ENCODE data around the gene MYO10.
A peak's percentile ranks its signal among the peaks of the same experiment; 100 is the strongest.
"Not testable (repeated sequence)": the region's sequence is repeated elsewhere in the genome, so short reads cannot be mapped to it uniquely, and the experiment has no call there.

MYO10 gene

GRCh38 chr5:16936150-16936988 is at the start of gene MYO10:
MYO10 (minus strand) TSS chr5:16936288; CDS start chr5:16935808, 480 bp downstream.
- Mint-ChIP-seq H3K36me3 (peaks cover 2% of the 10 kb centered on the region), H3K9me3 (peaks cover 3% of the 10 kb centered on the region), H3K4me1 (peaks cover 7% of the 10 kb centered on the region), H3K27me3 (peaks cover 29% of the 10 kb centered on the region), H3K27ac (no peak within 1 kb of the TSS), H3K4me3 (peak within 1 kb of the TSS; percentile 83)
- DNase-seq (ENCODE audit: low spot score in 2 of 2) = peak; percentile 6 to 22
- peak; percentile 63 for ATAC-seq (ENCODE audit: low read depth)

- not testable (repeated sequence) for DNase-seq (ENCODE audit: low spot score in 2 of 2); H3K27ac Mint-ChIP-seq; H3K4me1 Mint-ChIP-seq; H3K4me3 Mint-ChIP-seq; ATAC-seq (ENCODE audit: low read depth); H3K9me3 Mint-ChIP-seq; H3K36me3 Mint-ChIP-seq; H3K27me3 Mint-ChIP-seq
These were observed 49.2 kb upstream of the MYO10 start for GRCh38 chr5:16985304-16985703.

- H3K27me3 Mint-ChIP-seq = peaks cover 2% of the 10 kb centered on the region
These were observed 47.9 kb upstream of the MYO10 start for GRCh38 chr5:16983972-16984371.

GRCh38 chr5:16983022-16983639 is 47.0 kb upstream of the MYO10 start:
- no peak for DNase-seq (ENCODE audit: low spot score in 2 of 2)
- no peaks in the 10 kb centered on the region for H3K4me1 Mint-ChIP-seq

More at GRCh38 chr5:16983972-16984371, 47.9 kb upstream of the MYO10 start:
- DNase-seq (ENCODE audit: low spot score in 2 of 2) (no peak), ATAC-seq (ENCODE audit: low read depth) (no peak)
- no peak overlapping the region for H3K4me3 Mint-ChIP-seq
- no peak overlapping the region for H3K27ac Mint-ChIP-seq
- H3K9me3 Mint-ChIP-seq = no peaks in the 10 kb centered on the region
- H3K4me1 Mint-ChIP-seq = no peaks in the 10 kb centered on the region
- H3K36me3 Mint-ChIP-seq = peaks cover 2% of the 10 kb centered on the region

GRCh38 chr5:16981700-16982099 is 45.6 kb upstream of the MYO10 start:
- Mint-ChIP-seq H3K27me3 (peaks cover 2% of the 10 kb centered on the region), H3K4me3 (no peak overlapping the region), H3K4me1 (no peaks in the 10 kb centered on the region), H3K36me3 (peaks cover 2% of the 10 kb centered on the region), H3K27ac (no peak overlapping the region), H3K9me3 (no peaks in the 10 kb centered on the region)
- ATAC-seq (ENCODE audit: low read depth) (no peak), DNase-seq (ENCODE audit: low spot score in 2 of 2) (no peak)

More at GRCh38 chr5:16983022-16983639, 47.0 kb upstream of the MYO10 start:
- Mint-ChIP-seq H3K27me3 (peaks cover 2% of the 10 kb centered on the region), H3K9me3 (no peaks in the 10 kb centered on the region), H3K4me3 (no peak overlapping the region), H3K36me3 (peaks cover 2% of the 10 kb centered on the region), H3K27ac (no peak overlapping the region)
- no peak for ATAC-seq (ENCODE audit: low read depth)

GRCh38 chr5:16980983-16981382 is 44.9 kb upstream of the MYO10 start:
- Mint-ChIP-seq H3K36me3 (peaks cover 2% of the 10 kb centered on the region), H3K9me3 (no peaks in the 10 kb centered on the region), H3K4me3 (no peak overlapping the region), H3K27me3 (peaks cover 2% of the 10 kb centered on the region), H3K27ac (no peak overlapping the region), H3K4me1 (no peaks in the 10 kb centered on the region)
- no peak for ATAC-seq (ENCODE audit: low read depth)
- no peak for DNase-seq (ENCODE audit: low spot score in 2 of 2)

- Mint-ChIP-seq H3K36me3 (peaks cover 2% of the 10 kb centered on the region), H3K4me1 (no peaks in the 10 kb centered on the region), H3K9me3 (no peaks in the 10 kb centered on the region), H3K4me3 (no peak overlapping the region), H3K27me3 (peaks cover 2% of the 10 kb centered on the region), H3K27ac (no peak overlapping the region)
- no peak for DNase-seq (ENCODE audit: low spot score in 2 of 2)
- ATAC-seq (ENCODE audit: low read depth) = no peak
These were observed 42.2 kb upstream of the MYO10 start for GRCh38 chr5:16978296-16978695.

- H3K4me1 Mint-ChIP-seq = no peaks in the 10 kb centered on the region
- no peak overlapping the region for H3K27ac Mint-ChIP-seq
- H3K27me3 Mint-ChIP-seq = peaks cover 2% of the 10 kb centered on the region
- no peaks in the 10 kb centered on the region for H3K9me3 Mint-ChIP-seq
- no peak for ATAC-seq (ENCODE audit: low read depth)
- no peak overlapping the region for H3K4me3 Mint-ChIP-seq
- H3K36me3 Mint-ChIP-seq = peaks cover 2% of the 10 kb centered on the region
- no peak for DNase-seq (ENCODE audit: low spot score in 2 of 2)
These were observed 40.5 kb upstream of the MYO10 start for GRCh38 chr5:16976625-16977008.

- H3K36me3 Mint-ChIP-seq = peaks cover under 1% of the 10 kb centered on the region
- H3K4me3 Mint-ChIP-seq = no peak overlapping the region
- no peaks in the 10 kb centered on the region for H3K4me1 Mint-ChIP-seq
- H3K9me3 Mint-ChIP-seq = no peaks in the 10 kb centered on the region
- DNase-seq (ENCODE audit: low spot score in 2 of 2) (no peak), ATAC-seq (ENCODE audit: low read depth) (no peak)
- peaks cover under 1% of the 10 kb centered on the region for H3K27me3 Mint-ChIP-seq
- H3K27ac Mint-ChIP-seq = no peak overlapping the region
These were observed 40.0 kb upstream of the MYO10 start for GRCh38 chr5:16975950-16976624.

GRCh38 chr5:16974981-16975380 is 38.9 kb upstream of the MYO10 start:
- ATAC-seq (ENCODE audit: low read depth) (no peak), DNase-seq (ENCODE audit: low spot score in 2 of 2) (no peak)
- no peak overlapping the region for H3K27ac Mint-ChIP-seq
- H3K9me3 Mint-ChIP-seq = no peaks in the 10 kb centered on the region
- H3K27me3 Mint-ChIP-seq = no peaks in the 10 kb centered on the region
- no peaks in the 10 kb centered on the region for H3K36me3 Mint-ChIP-seq
- no peak overlapping the region for H3K4me3 Mint-ChIP-seq
- H3K4me1 Mint-ChIP-seq = no peaks in the 10 kb centered on the region

GRCh38 chr5:16970826-16971225 is 34.7 kb upstream of the MYO10 start:
- Mint-ChIP-seq H3K4me1 (no peaks in the 10 kb centered on the region), H3K27ac (no peak overlapping the region), H3K9me3 (no peaks in the 10 kb centered on the region), H3K27me3 (peaks cover 2% of the 10 kb centered on the region), H3K36me3 (no peaks in the 10 kb centered on the region), H3K4me3 (no peak overlapping the region)
- DNase-seq (ENCODE audit: low spot score in 2 of 2) = no peak
- no peak for ATAC-seq (ENCODE audit: low read depth)

GRCh38 chr5:16970260-16970659 is 34.2 kb upstream of the MYO10 start:
- no peaks in the 10 kb centered on the region for H3K9me3 Mint-ChIP-seq
- no peaks in the 10 kb centered on the region for H3K4me1 Mint-ChIP-seq
- H3K27me3 Mint-ChIP-seq = peaks cover 2% of the 10 kb centered on the region
- no peak overlapping the region for H3K4me3 Mint-ChIP-seq
- H3K27ac Mint-ChIP-seq = no peak overlapping the region
- DNase-seq (ENCODE audit: low spot score in 2 of 2) (no peak), ATAC-seq (ENCODE audit: low read depth) (no peak)
- no peaks in the 10 kb centered on the region for H3K36me3 Mint-ChIP-seq

GRCh38 chr5:16965581-16965980 is 29.5 kb upstream of the MYO10 start:
- peaks cover 2% of the 10 kb centered on the region for H3K27me3 Mint-ChIP-seq
- H3K36me3 Mint-ChIP-seq = no peaks in the 10 kb centered on the region

GRCh38 chr5:16963821-16964220 is 27.7 kb upstream of the MYO10 start:
- Mint-ChIP-seq H3K27me3 (no peaks in the 10 kb centered on the region), H3K9me3 (no peaks in the 10 kb centered on the region), H3K27ac (no peak overlapping the region), H3K4me1 (no peaks in the 10 kb centered on the region), H3K4me3 (no peak overlapping the region), H3K36me3 (no peaks in the 10 kb centered on the region)
- no peak for DNase-seq (ENCODE audit: low spot score in 2 of 2)
- no peak for ATAC-seq (ENCODE audit: low read depth)

More at GRCh38 chr5:16965581-16965980, 29.5 kb upstream of the MYO10 start:
- H3K27ac Mint-ChIP-seq = no peak overlapping the region
- H3K4me3 Mint-ChIP-seq = no peak overlapping the region
- H3K4me1 Mint-ChIP-seq = no peaks in the 10 kb centered on the region
- ATAC-seq (ENCODE audit: low read depth) = no peak
- no peak for DNase-seq (ENCODE audit: low spot score in 2 of 2)
- H3K9me3 Mint-ChIP-seq = no peaks in the 10 kb centered on the region
